K562 (cell line): ENCODE data around the gene SEC61A1. TPM values are rescaled to one million over a fixed set of nuclear protein-coding genes. Genes with fewer than 3 reads are reported as not detected.

Experiments
- ATAC-seq: fragments of 200-7000 bp; cut with Tn5 transposase; 3 replicates; pipeline ENCODE4 v1.9.1; 2020; ENCODE audit warnings: moderate library complexity
- BruUV-seq: library from RNA; stranded (reverse); fragments of 400-500 nt; replicated peaks from 2 replicates; lab custom pipeline; 2021; lab: Mats Ljungman, UMichigan
- CTCF ChIA-PET: fragments of 300-600 bp; formaldehyde crosslinking; extraction: SDS; loops from one replicate; lab custom pipeline; 2021; ENCODE audit warnings: low intra/inter-chr PET ratio; lab: Yijun Ruan, JAX
- POLR2A ChIA-PET: fragments of 300-600, 350-650 bp; sonication (Branson Sonifier 250); formaldehyde crosslinking; extraction: SDS; loops from one replicate; lab custom pipeline; 2021; ENCODE audit warnings: antibody characterized with exemption, inconsistent platforms; lab: Yijun Ruan, JAX
- DNase-seq, 4 experiments: peaks; one replicate each; pipeline versions ENCODE4 v3.0.0 to v3.0.0-alpha.2; 2011 to 2018; ENCODE audit warnings: low spot score in 3 of 4, mixed read lengths in 3 of 4; ENCODE audit errors: extremely low read depth in 1 of 4
- FAIRE-seq: peaks from 2 replicates; lab custom pipeline; 2011; peaks lifted over from hg19 to GRCh38; lab: Jason Lieb, UNC
- H2AFZ ChIP-seq: 2 replicates; pipeline ENCODE4 v1.6.0; 2011; ENCODE audit warnings: low read depth, low read length, control low read depth, inconsistent platforms
- H3K27ac ChIP-seq: fragments of 200-600 bp; 3 replicates; pipeline ENCODE4 v1.8.0; 2011; ENCODE audit warnings: low read depth, mild to moderate bottlenecking, control low read depth, inconsistent platforms, low read length, moderate library complexity, mixed read lengths; ENCODE audit errors: extremely low read depth
- H3K27me3 ChIP-seq, 2 experiments: fragments of 300-600 bp in 1 of 2; 2 replicates in 1 of 2; 3 replicates in 1 of 2; pipeline versions ENCODE4 v1.6.0 to v1.8.0; 2011; ENCODE audit warnings: inconsistent platforms in 2 of 2, low read length in 2 of 2, mild to moderate bottlenecking in 1 of 2, mixed read lengths in 1 of 2, moderate library complexity in 1 of 2; ENCODE audit not compliant: control insufficient read depth in 2 of 2, insufficient read depth in 2 of 2
- H3K36me3 ChIP-seq: fragments of 300-600 bp; 3 replicates; pipeline ENCODE4 v1.8.0; 2011; ENCODE audit warnings: mild to moderate bottlenecking, low read length, inconsistent platforms; ENCODE audit not compliant: control insufficient read depth, insufficient read depth
- H3K4me1 ChIP-seq, 2 experiments: fragments of 200-600 bp in 1 of 2; replicated peaks in 1 of 2; 2 replicates in 1 of 2; 3 replicates in 1 of 2; pipeline versions ENCODE4 v1.5.1 to v1.8.0; 2011; ENCODE audit warnings: inconsistent platforms in 2 of 2, low read length in 2 of 2, mild to moderate bottlenecking in 1 of 2, mixed read lengths in 1 of 2, moderate library complexity in 1 of 2; ENCODE audit not compliant: control insufficient read depth in 2 of 2, insufficient read depth in 2 of 2
- H3K4me2 ChIP-seq: 2 replicates; pipeline ENCODE4 v1.6.1; 2011; ENCODE audit warnings: low read length, control low read depth, inconsistent platforms, mixed read lengths; ENCODE audit not compliant: insufficient read depth
- H3K4me3 ChIP-seq: fragments of 200-600 bp; sonication (generic), shearing (Covaris generic); 2 replicates; pipeline ENCODE4 v1.5.1; 2016; ENCODE audit warnings: control low read depth, inconsistent platforms
- H3K79me2 ChIP-seq: fragments of 200-600 bp; 3 replicates; pipeline ENCODE4 v1.8.0; 2011; ENCODE audit warnings: low read length, inconsistent platforms; ENCODE audit not compliant: control insufficient read depth, insufficient read depth
- H3K9ac ChIP-seq, 2 experiments: 2 replicates each; pipeline versions ENCODE4 v1.6.0 to v1.6.1; 2011; ENCODE audit warnings: low read depth in 2 of 2, low read length in 2 of 2, control low read depth in 1 of 2, inconsistent platforms in 1 of 2, mild to moderate bottlenecking in 1 of 2, mixed read lengths in 1 of 2; ENCODE audit not compliant: insufficient read depth in 1 of 2
- H3K9me1 ChIP-seq: one replicate; pipeline ENCODE4 v1.6.0; 2011; ENCODE audit warnings: inconsistent platforms, mild to moderate bottlenecking, low read length, moderate library complexity; ENCODE audit not compliant: control insufficient read depth, insufficient read depth
- H3K9me3 ChIP-seq: replicated peaks from 2 replicates; pipeline ENCODE4 v1.5.1; 2011; ENCODE audit warnings: low read depth, low read length, inconsistent platforms; ENCODE audit not compliant: control insufficient read depth, insufficient read depth
- H4K20me1 ChIP-seq: replicated peaks from 2 replicates; pipeline ENCODE4 v1.6.1; 2011; ENCODE audit warnings: low read length, inconsistent platforms, mixed read lengths; ENCODE audit not compliant: control insufficient read depth, insufficient read depth
- ERF ChIP-seq: fragments of 450-650 bp; formaldehyde crosslinking; IDR thresholded peaks from 2 replicates; pipeline ENCODE4 v1.4.0; 2020; ENCODE audit warnings: mild to moderate bottlenecking, mixed read lengths
- FOSL1 ChIP-seq: fragments of 200-800 bp; sonication (Bioruptor generic); conservative IDR thresholded peaks from 2 replicates; pipeline ENCODE4 v1.6.1; 2016; ENCODE audit warnings: missing genetic modification characterization, missing compliant biosample characterization
- GTF2E2 ChIP-seq: fragments of 200-800 bp; sonication (Bioruptor generic); IDR thresholded peaks from 2 replicates; pipeline ENCODE4 v1.6.1; 2016; ENCODE audit warnings: missing genetic modification characterization, missing compliant biosample characterization
- HDAC1 ChIP-seq, 2 experiments: fragments of 450-650 bp; IDR thresholded peaks; 2 replicates each; pipeline ENCODE4 v1.6.1; 2016 to 2017; ENCODE audit warnings: inconsistent platforms in 1 of 2, mild to moderate bottlenecking in 1 of 2, moderate library complexity in 1 of 2
- KDM4B ChIP-seq, 2 experiments: fragments of 450-650 bp in 1 of 2; sonication (generic) in 1 of 2; IDR thresholded peaks; 2 replicates each; pipeline ENCODE4 v1.6.1; 2016 to 2017; ENCODE audit warnings: borderline replicate concordance in 2 of 2, antibody characterized with exemption in 1 of 2, low read depth in 1 of 2, mild to moderate bottlenecking in 1 of 2
- MAX ChIP-seq: sonication (generic); formaldehyde crosslinking; IDR thresholded peaks from 2 replicates; pipeline ENCODE4 v1.9.0; 2022; ENCODE audit warnings: mild to moderate bottlenecking, missing genetic modification reagents
- NR2C2 ChIP-seq, 2 experiments: fragments of 200-800 bp in 1 of 2; sonication (Bioruptor generic) in 1 of 2; sonication (generic) in 1 of 2; formaldehyde crosslinking in 1 of 2; IDR thresholded peaks; 2 replicates each; pipeline versions ENCODE4 v1.6.1 to v1.8.0; 2016 to 2022; ENCODE audit warnings: mild to moderate bottlenecking in 1 of 2, missing compliant biosample characterization in 1 of 2, missing genetic modification characterization in 1 of 2, missing genetic modification reagents in 1 of 2
- POLR2H ChIP-seq: IDR thresholded peaks from 2 replicates; pipeline ENCODE4 v1.6.1; 2016; ENCODE audit warnings: missing genetic modification characterization, low read depth, mild to moderate bottlenecking, control low read depth, missing compliant biosample characterization, moderate library complexity
- SOX6 ChIP-seq: fragments of 450-650 bp; IDR thresholded peaks from 2 replicates; pipeline ENCODE4 v1.6.1; 2014; ENCODE audit warnings: mild to moderate bottlenecking
- SPI1 ChIP-seq: IDR thresholded peaks from 2 replicates; pipeline ENCODE4 v1.6.1; 2011; ENCODE audit warnings: low read depth, low read length, control low read depth, borderline replicate concordance
- TAL1 ChIP-seq: fragments of 450-650 bp; IDR thresholded peaks from 2 replicates; pipeline ENCODE4 v1.6.1; 2016; ENCODE audit warnings: mild to moderate bottlenecking
- VEZF1 ChIP-seq: fragments of 200-800 bp; sonication (Bioruptor generic); IDR thresholded peaks from 2 replicates; pipeline ENCODE4 v1.6.1; 2017; ENCODE audit warnings: missing genetic modification characterization, missing compliant biosample characterization
- ZNF175 ChIP-seq: fragments of 200-800 bp; sonication (Bioruptor generic); IDR thresholded peaks from 2 replicates; pipeline ENCODE4 v1.6.1; 2016; ENCODE audit warnings: low read depth, mild to moderate bottlenecking, missing genetic modification characterization, missing compliant biosample characterization
- ZNF197 ChIP-seq: fragments of 200-800 bp; sonication (Bioruptor generic); IDR thresholded peaks from 2 replicates; pipeline ENCODE4 v1.6.1; 2016; ENCODE audit warnings: low read depth, missing genetic modification characterization, missing compliant biosample characterization
- ZNF644 ChIP-seq: fragments of 200-800 bp; sonication (Bioruptor generic); IDR thresholded peaks from 2 replicates; pipeline ENCODE4 v1.6.1; 2016; ENCODE audit warnings: low read depth, missing genetic modification characterization, missing compliant biosample characterization
- WGBS: fragments of 100-300 bp; shearing (Covaris generic); methylation state at CpG from one replicate; pipeline ENCODE4 v1.1.6; 2016; ENCODE audit warnings: low coverage, mixed read lengths; ENCODE audit not compliant: insufficient coverage; ENCODE audit errors: missing lambda C conversion rate; 5-methylcytosine and 5-hydroxymethylcytosine counted together
- in situ Hi-C: fragments of 300-500 bp; cut with MboI; formaldehyde crosslinking; loops from 4 replicates; pipeline ENCODE4 v1.15.0; 2018; ENCODE audit warnings: inconsistent platforms, mixed read lengths
- intact Hi-C: fragments of 100-400 bp; cut with micrococcal nuclease; formaldehyde crosslinking; loops from 2 replicates; pipeline ENCODE4 v1.14.2; 2022
- polyA plus RNA-seq, 8 experiments: library from polyadenylated mRNA; depleted of rRNA in 4 of 8; stranded (reverse) in 5 of 8; unstranded in 3 of 8; fragments of >200 nt; fragmentation: Nextera tagmentation in 2 of 8; fragmentation: Illumina TruSeq in 1 of 8; extraction: Ambion mirVana in 2 of 8; extraction: Trizol in 1 of 8; gene quantifications; 2 replicates each; pipeline versions ENCODE4 v1.2.1 to v1.2.3, GENCODE V29; 2011 to 2014; ENCODE audit warnings: inconsistent platforms in 1 of 8, missing spikeins in 1 of 8
- total RNA-seq, 7 experiments: library from RNA; depleted of rRNA in 6 of 7; stranded (reverse); fragments of >200 nt in 6 of 7; fragmentation: Illumina TruSeq in 2 of 7; extraction: Trizol in 2 of 7; gene quantifications; 2 replicates each; pipeline versions ENCODE4 v1.2.1 to v1.2.3, GENCODE V29; 2011 to 2021; ENCODE audit warnings: low replicate concordance in 1 of 7

The SEC61A1 gene
- total and polyA plus RNA-seq, 9 of the 15 experiments (the other 6 are each of a cell fraction or from before 2014, with no cell fraction given), result 1.9 to 140 (median 79.1) TPM

GRCh38 chr3:128077202-128077624 lies 25.0 kb downstream of the SEC61A1 start:
- BruUV-seq, result no TSS peak
- H3K4me1 ChIP-seq, result peaks cover 41 to 61% of the 10 kb centered on the region in 2 experiments
- H3K9ac ChIP-seq, result peak overlapping the region; percentile 62 to 89
- 4% methylated on average over 6 of the region's 11 CpGs for WGBS
- H4K20me1 ChIP-seq, result peaks cover 10% of the 10 kb centered on the region; the same call in 1 of the 2 replicates
- H3K9me3 ChIP-seq, result no peaks in the 10 kb centered on the region
- in situ Hi-C loops, result no loop called here
- peak overlapping the region; percentile 78 for H3K4me2 ChIP-seq
- H3K36me3 ChIP-seq, result peaks cover 72% of the 10 kb centered on the region
- H3K27me3 ChIP-seq, result no peaks in the 10 kb centered on the region
- H3K4me3 ChIP-seq, result peak overlapping the region; percentile 47
- intact Hi-C loops, result loop anchor here (2.0 to 10.0 kb wide), 2 partner anchors 48 to 418 kb away; partner anchors contain the start of gene GATA2
- CTCF ChIA-PET, result no interaction called here
- POLR2A ChIA-PET, result interaction anchor here (0.7 to 0.8 kb wide), 2 partner anchors 18 to 41 kb away, joined by 3 to 4 read pairs; no protein-coding TSS in a partner anchor
- peak overlapping the region; percentile 55; the same call in 1 of the 2 replicates for H2AFZ ChIP-seq
- peak; percentile 66 for ATAC-seq
- peaks cover 30% of the 10 kb centered on the region; the same call in 2 of the 3 replicates for H3K79me2 ChIP-seq
- peaks cover 3% of the 10 kb centered on the region for H3K9me1 ChIP-seq
- peak overlapping the region; percentile 96 for H3K27ac ChIP-seq
- FAIRE-seq, result peak; percentile 62
- DNase-seq, result no peak
- TF ChIP-seq VEZF1 (CRISPR knock-in tag) (peak; percentile 77), FOSL1 (tag) (0 out of 2 replicates have a peak, but pooled peaks have one; percentile 1), SOX6 (0 out of 2 replicates have a peak, but pooled peaks have one; percentile 4), ZNF197 (CRISPR knock-in tag) (no peak), HDAC1 (IDR thresholded peaks at IDR 0.05) (peak in 1 of 2 experiments; percentile 24; a peak in 1 of 4 replicates), KDM4B (IDR thresholded peaks at IDR 0.05; ENCODE audit: borderline replicate concordance in 2 of 2, low read depth in 1 of 2) (0 out of 4 replicates have a peak, but pooled peaks of 1 of the 2 experiments have one; percentile 52), TAL1 (no peak), GTF2E2 (tag) (no peak), ZNF175 (CRISPR knock-in tag) (peak; percentile 7; the same call in 1 of the 2 replicates), SPI1 (peak; percentile 75), ZNF644 (peak; percentile 16; the same call in 1 of the 2 replicates), ERF (CRISPR knock-in tag) (0 out of 2 replicates have a peak, but pooled peaks have one; percentile 3), POLR2H (tag) (no peak), MAX (CRISPR knock-in tag) (0 out of 2 replicates have a peak, but pooled peaks have one; percentile 4), NR2C2 (CRISPR knock-in tag; IDR thresholded peaks at IDR 0.05) (no peak), NR2C2 (tag; IDR thresholded peaks at IDR 0.05) (peak; percentile 39; the same call in 1 of the 2 replicates)
